GM23338 (cell line): ENCODE results near the gene KRTAP10-1.

Experiments used
- CREB1 ChIP-seq: fragments of 250-450 bp; sonication (Bioruptor Pico); IDR thresholded peaks from 2 replicates; pipeline ENCODE4 v1.5.0; 2020; ENCODE audit warnings: low read depth, mild to moderate bottlenecking, moderate library complexity
- POLR2AphosphoS5 ChIP-seq: IDR thresholded peaks from 2 replicates; pipeline ENCODE4 v1.6.1; 2016; ENCODE audit warnings: antibody characterized with exemption, low read depth
- ZNF331 ChIP-seq: fragments of 250-450 bp; sonication (Bioruptor Pico); IDR thresholded peaks from 2 replicates; pipeline ENCODE4 v1.5.0; 2020; ENCODE audit warnings: low read depth, mild to moderate bottlenecking, moderate library complexity
- TF ChIP-seq, protein P1 (sequence below), 2 experiments: fragments of 200-600 bp in 1 of 2; sonication (generic) in 1 of 2; conservative IDR thresholded peaks; 2 replicates each; pipeline versions ENCODE4 v1.5.1 to v1.6.1; 2016 to 2017; ENCODE audit warnings: antibody characterized with exemption in 2 of 2, low read depth in 2 of 2, mild to moderate bottlenecking in 2 of 2, moderate library complexity in 1 of 2
- TF ChIP-seq, protein P2 (sequence below): IDR thresholded peaks from one replicate; pipeline ENCODE4 v1.6.1; 2018; ENCODE audit warnings: antibody characterized with exemption; ENCODE audit not compliant: unreplicated experiment

DNA sequence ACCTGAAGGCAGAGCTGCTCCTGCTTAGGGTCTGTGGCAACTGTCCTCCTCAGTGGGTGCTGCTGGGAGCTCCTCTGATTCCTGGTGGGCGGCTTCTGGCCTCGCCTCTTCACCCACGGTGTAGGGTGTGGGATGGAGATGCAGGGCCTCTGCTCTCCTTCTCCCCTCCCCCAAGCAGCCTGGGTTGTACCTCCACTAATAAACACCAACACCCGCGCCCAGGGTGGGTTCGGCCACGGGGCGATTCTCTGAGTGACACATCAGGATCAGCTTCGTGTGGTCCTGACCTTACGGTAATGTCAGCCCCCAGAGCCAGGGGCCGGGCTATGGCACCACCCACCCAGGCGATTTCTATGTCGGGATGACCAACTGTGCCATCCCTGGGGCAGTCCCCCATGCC is 23.7 kb downstream of the KRTAP10-1 start:
- TF ChIP-seq, protein P1, sequence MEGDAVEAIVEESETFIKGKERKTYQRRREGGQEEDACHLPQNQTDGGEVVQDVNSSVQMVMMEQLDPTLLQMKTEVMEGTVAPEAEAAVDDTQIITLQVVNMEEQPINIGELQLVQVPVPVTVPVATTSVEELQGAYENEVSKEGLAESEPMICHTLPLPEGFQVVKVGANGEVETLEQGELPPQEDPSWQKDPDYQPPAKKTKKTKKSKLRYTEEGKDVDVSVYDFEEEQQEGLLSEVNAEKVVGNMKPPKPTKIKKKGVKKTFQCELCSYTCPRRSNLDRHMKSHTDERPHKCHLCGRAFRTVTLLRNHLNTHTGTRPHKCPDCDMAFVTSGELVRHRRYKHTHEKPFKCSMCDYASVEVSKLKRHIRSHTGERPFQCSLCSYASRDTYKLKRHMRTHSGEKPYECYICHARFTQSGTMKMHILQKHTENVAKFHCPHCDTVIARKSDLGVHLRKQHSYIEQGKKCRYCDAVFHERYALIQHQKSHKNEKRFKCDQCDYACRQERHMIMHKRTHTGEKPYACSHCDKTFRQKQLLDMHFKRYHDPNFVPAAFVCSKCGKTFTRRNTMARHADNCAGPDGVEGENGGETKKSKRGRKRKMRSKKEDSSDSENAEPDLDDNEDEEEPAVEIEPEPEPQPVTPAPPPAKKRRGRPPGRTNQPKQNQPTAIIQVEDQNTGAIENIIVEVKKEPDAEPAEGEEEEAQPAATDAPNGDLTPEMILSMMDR (conservative IDR thresholded peaks at IDR 0.05; ENCODE audit: low read depth in 2 of 2): no peak
- no peak for TF ChIP-seq CREB1 (CRISPR knock-in tag)
- no peak for TF ChIP-seq POLR2AphosphoS5
- no peak for TF ChIP-seq ZNF331
- TF ChIP-seq, protein P2, sequence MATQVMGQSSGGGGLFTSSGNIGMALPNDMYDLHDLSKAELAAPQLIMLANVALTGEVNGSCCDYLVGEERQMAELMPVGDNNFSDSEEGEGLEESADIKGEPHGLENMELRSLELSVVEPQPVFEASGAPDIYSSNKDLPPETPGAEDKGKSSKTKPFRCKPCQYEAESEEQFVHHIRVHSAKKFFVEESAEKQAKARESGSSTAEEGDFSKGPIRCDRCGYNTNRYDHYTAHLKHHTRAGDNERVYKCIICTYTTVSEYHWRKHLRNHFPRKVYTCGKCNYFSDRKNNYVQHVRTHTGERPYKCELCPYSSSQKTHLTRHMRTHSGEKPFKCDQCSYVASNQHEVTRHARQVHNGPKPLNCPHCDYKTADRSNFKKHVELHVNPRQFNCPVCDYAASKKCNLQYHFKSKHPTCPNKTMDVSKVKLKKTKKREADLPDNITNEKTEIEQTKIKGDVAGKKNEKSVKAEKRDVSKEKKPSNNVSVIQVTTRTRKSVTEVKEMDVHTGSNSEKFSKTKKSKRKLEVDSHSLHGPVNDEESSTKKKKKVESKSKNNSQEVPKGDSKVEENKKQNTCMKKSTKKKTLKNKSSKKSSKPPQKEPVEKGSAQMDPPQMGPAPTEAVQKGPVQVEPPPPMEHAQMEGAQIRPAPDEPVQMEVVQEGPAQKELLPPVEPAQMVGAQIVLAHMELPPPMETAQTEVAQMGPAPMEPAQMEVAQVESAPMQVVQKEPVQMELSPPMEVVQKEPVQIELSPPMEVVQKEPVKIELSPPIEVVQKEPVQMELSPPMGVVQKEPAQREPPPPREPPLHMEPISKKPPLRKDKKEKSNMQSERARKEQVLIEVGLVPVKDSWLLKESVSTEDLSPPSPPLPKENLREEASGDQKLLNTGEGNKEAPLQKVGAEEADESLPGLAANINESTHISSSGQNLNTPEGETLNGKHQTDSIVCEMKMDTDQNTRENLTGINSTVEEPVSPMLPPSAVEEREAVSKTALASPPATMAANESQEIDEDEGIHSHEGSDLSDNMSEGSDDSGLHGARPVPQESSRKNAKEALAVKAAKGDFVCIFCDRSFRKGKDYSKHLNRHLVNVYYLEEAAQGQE: no peak
